HCT116 (cell line): ENCODE results near the gene CDH22. TPM values are rescaled to one million over a fixed set of nuclear protein-coding genes. Genes with fewer than 3 reads are reported as not detected.

Experiments used
- ATAC-seq: fragments of 200-7000 bp; cut with Tn5 transposase; 2 replicates; pipeline ENCODE4 v1.9.1; 2020; ENCODE audit warnings: mild to moderate bottlenecking, moderate library complexity
- BruUV-seq: library from RNA; stranded (reverse); fragments of 400-500 nt; replicated peaks from 2 replicates; lab custom pipeline; 2021; lab: Mats Ljungman, UMichigan
- CTCF ChIA-PET: fragments of 300-600 bp; sonication (Branson Sonifier 250); formaldehyde crosslinking; loops from one replicate; lab custom pipeline; 2021; ENCODE audit warnings: antibody characterized with exemption; lab: Charles Lee
- POLR2A ChIA-PET: fragments of 300-600, 350-600 bp; sonication (Branson Sonifier 250); formaldehyde crosslinking; loops from one replicate; lab custom pipeline; 2021; ENCODE audit warnings: antibody characterized with exemption; lab: Charles Lee
- RAD21 ChIA-PET, 2 experiments: fragments of 300-600 bp; sonication (Branson Sonifier 250); formaldehyde crosslinking; loops; one replicate each; lab custom pipeline; 2023; ENCODE audit warnings: low total read pairs in 2 of 2; ENCODE audit not compliant: uncharacterized antibody in 2 of 2, unreplicated experiment in 2 of 2, low non-redundant PET in 1 of 2; lab: Charles Lee
- DNase-seq: peaks from one replicate; pipeline ENCODE4 v3.0.0-alpha.2; 2010; ENCODE audit warnings: low read depth, low spot score
- H2AFZ ChIP-seq: fragments of 200-600 bp; shearing (Covaris generic), sonication (generic); 2 replicates; pipeline ENCODE4 v1.6.1; 2017; ENCODE audit warnings: low read depth, mixed run types, mixed read lengths, antibody characterized with exemption, low read length; ENCODE audit not compliant: poor library complexity, severe bottlenecking
- H3K27ac ChIP-seq: 2 replicates; pipeline ENCODE4 v1.5.1; 2012; ENCODE audit warnings: low read depth, low read length
- H3K27me3 ChIP-seq: fragments of 200-600 bp; sonication (generic); 2 replicates; pipeline ENCODE4 v1.6.1; 2016; ENCODE audit warnings: mixed run types, low read length, mixed read lengths; ENCODE audit not compliant: insufficient read depth
- H3K36me3 ChIP-seq, 2 experiments: fragments of 200-500 bp in 1 of 2; fragments of 200-600 bp in 1 of 2; sonication (Bioruptor generic) in 1 of 2; sonication (generic) in 1 of 2; 2 replicates each; pipeline versions ENCODE4 v1.5.1 to v1.6.1; 2014 to 2016; ENCODE audit warnings: low read length in 2 of 2, inconsistent platforms in 1 of 2, mixed read lengths in 1 of 2, mixed run types in 1 of 2; ENCODE audit not compliant: insufficient read depth in 2 of 2, control insufficient read depth in 1 of 2
- H3K4me1 ChIP-seq, 2 experiments: fragments of 200-600 bp in 1 of 2; sonication (generic) in 1 of 2; 2 replicates each; pipeline versions ENCODE4 v1.5.1 to v1.6.1; 2012 to 2017; ENCODE audit warnings: low read length in 2 of 2, inconsistent platforms in 1 of 2, mild to moderate bottlenecking in 1 of 2, mixed read lengths in 1 of 2, mixed run types in 1 of 2, moderate library complexity in 1 of 2; ENCODE audit not compliant: insufficient read depth in 2 of 2, control insufficient read depth in 1 of 2
- H3K4me2 ChIP-seq: fragments of 200-600 bp; sonication (generic); 2 replicates; pipeline ENCODE4 v1.6.1; 2017; ENCODE audit warnings: mixed run types, low read length, mixed read lengths
- H3K4me3 ChIP-seq, 2 experiments: fragments of 200-600 bp in 1 of 2; sonication (generic) in 1 of 2; replicated peaks in 1 of 2; 2 replicates each; pipeline ENCODE4 v1.5.1; 2011 to 2016; ENCODE audit warnings: low read length in 2 of 2, control low read depth in 1 of 2, low read depth in 1 of 2, mild to moderate bottlenecking in 1 of 2, mixed read lengths in 1 of 2, mixed run types in 1 of 2
- H3K79me2 ChIP-seq: fragments of 200-600 bp; sonication (generic); 2 replicates; pipeline ENCODE4 v1.6.1; 2017; ENCODE audit warnings: mild to moderate bottlenecking, mixed run types, low read length, moderate library complexity, mixed read lengths; ENCODE audit not compliant: insufficient read depth
- H3K9ac ChIP-seq: fragments of 200-600 bp; sonication (generic); 2 replicates; pipeline ENCODE4 v1.6.1; 2016; ENCODE audit warnings: low read length, mixed read lengths
- H3K9me2 ChIP-seq: fragments of 200-600 bp; sonication (generic), shearing (Covaris generic); 2 replicates; pipeline ENCODE4 v1.6.1; 2017; ENCODE audit warnings: mixed run types, mild to moderate bottlenecking, moderate library complexity; ENCODE audit not compliant: insufficient read depth
- H3K9me3 ChIP-seq, 2 experiments: fragments of 200-500 bp in 1 of 2; fragments of 200-600 bp in 1 of 2; sonication (Bioruptor generic) in 1 of 2; sonication (generic) in 1 of 2; 2 replicates each; pipeline ENCODE4 v1.6.1; 2014 to 2017; ENCODE audit warnings: low read length in 2 of 2, mixed read lengths in 2 of 2, inconsistent platforms in 1 of 2, low read depth in 1 of 2, mild to moderate bottlenecking in 1 of 2, mixed run types in 1 of 2, moderate library complexity in 1 of 2; ENCODE audit not compliant: control insufficient read depth in 1 of 2, insufficient read depth in 1 of 2
- H4K20me1 ChIP-seq: fragments of 200-600 bp; sonication (generic), shearing (Covaris generic); 2 replicates; pipeline ENCODE4 v1.6.1; 2017; ENCODE audit warnings: mixed run types, mild to moderate bottlenecking, moderate library complexity; ENCODE audit not compliant: insufficient read depth
- EZH2 ChIP-seq: fragments of 200-600 bp; sonication (generic); IDR thresholded peaks from 2 replicates; pipeline ENCODE4 v1.6.1; 2017; ENCODE audit warnings: antibody characterized with exemption, mixed run types
- FOSL1 ChIP-seq: IDR thresholded peaks from 2 replicates; pipeline ENCODE4 v1.6.1; 2012; ENCODE audit warnings: low read depth
- intact Hi-C: fragments of 100-400 bp; cut with micrococcal nuclease; formaldehyde crosslinking; loops from 2 replicates; pipeline ENCODE4 v1.10.0; 2022
- total RNA-seq: library from RNA; stranded (reverse); gene quantifications from one replicate; pipeline ENCODE4 v1.2.1, GENCODE V29; 2021; ENCODE audit not compliant: unreplicated experiment

The CDH22 gene
- total RNA-seq, 1 experiment from 2014 or later, result 1.8 TPM

GRCh38 chr20:46268662-46269061 lies 39.6 kb downstream of the CDH22 start:
- ChIA-PET CTCF (no interaction called here), POLR2A (no interaction called here)
- peaks cover 9% of the 10 kb centered on the region; the same call in 1 of the 2 replicates for H3K27me3 ChIP-seq

GRCh38 chr20:46268131-46268614 lies 40.1 kb downstream of the CDH22 start:
- H3K4me2 ChIP-seq, result no peak overlapping the region
- TF ChIP-seq FOSL1, result no peak
- no peaks in the 10 kb centered on the region for H3K9me3 ChIP-seq
- H4K20me1 ChIP-seq, result no peaks in the 10 kb centered on the region
- no peak overlapping the region for H2AFZ ChIP-seq
- H3K9me2 ChIP-seq, result no peaks in the 10 kb centered on the region
- H3K9ac ChIP-seq, result no peak overlapping the region
- ChIA-PET CTCF (no interaction called here), RAD21 (no interaction called here), POLR2A (no interaction called here)
- no peaks in the 10 kb centered on the region for H3K36me3 ChIP-seq
- H3K4me3 ChIP-seq, result no peak overlapping the region
- intact Hi-C loops, result no loop called here
- H3K27me3 ChIP-seq, result peaks cover 9% of the 10 kb centered on the region; the same call in 1 of the 2 replicates
- no peaks in the 10 kb centered on the region for H3K79me2 ChIP-seq
- ATAC-seq (no peak), DNase-seq (no peak)
- H3K4me1 ChIP-seq, result no peaks in the 10 kb centered on the region
- no peak overlapping the region for H3K27ac ChIP-seq
- no TSS peak for BruUV-seq

More at GRCh38 chr20:46268662-46269061, 39.6 kb downstream of the CDH22 start:
- no peaks in the 10 kb centered on the region for H4K20me1 ChIP-seq
- intact Hi-C loops, result no loop called here
- no peak overlapping the region for H3K27ac ChIP-seq
- TF ChIP-seq EZH2, result no peak
- no peak overlapping the region for H3K4me3 ChIP-seq
- no peaks in the 10 kb centered on the region for H3K79me2 ChIP-seq
- RAD21 ChIA-PET, result no interaction called here
- H3K9me3 ChIP-seq, result no peaks in the 10 kb centered on the region
- no peaks in the 10 kb centered on the region for H3K36me3 ChIP-seq
- no peak for ATAC-seq
- H3K9ac ChIP-seq, result no peak overlapping the region
- H3K4me2 ChIP-seq, result no peak overlapping the region
- no peaks in the 10 kb centered on the region for H3K9me2 ChIP-seq
- no peak overlapping the region for H2AFZ ChIP-seq
- no peak for DNase-seq
- H3K4me1 ChIP-seq, result no peaks in the 10 kb centered on the region
- BruUV-seq, result no TSS peak
